GM21360 (cell line): ENCODE data around the gene RFC4.

Source experiments
- ATAC-seq: cut with Tn5 transposase; IDR thresholded peaks from one replicate; pipeline ENCODE4 v1.9.1; 2021; ENCODE audit warnings: mild to moderate bottlenecking, moderate library complexity; ENCODE audit not compliant: unreplicated experiment

RFC4 gene

DNA sequence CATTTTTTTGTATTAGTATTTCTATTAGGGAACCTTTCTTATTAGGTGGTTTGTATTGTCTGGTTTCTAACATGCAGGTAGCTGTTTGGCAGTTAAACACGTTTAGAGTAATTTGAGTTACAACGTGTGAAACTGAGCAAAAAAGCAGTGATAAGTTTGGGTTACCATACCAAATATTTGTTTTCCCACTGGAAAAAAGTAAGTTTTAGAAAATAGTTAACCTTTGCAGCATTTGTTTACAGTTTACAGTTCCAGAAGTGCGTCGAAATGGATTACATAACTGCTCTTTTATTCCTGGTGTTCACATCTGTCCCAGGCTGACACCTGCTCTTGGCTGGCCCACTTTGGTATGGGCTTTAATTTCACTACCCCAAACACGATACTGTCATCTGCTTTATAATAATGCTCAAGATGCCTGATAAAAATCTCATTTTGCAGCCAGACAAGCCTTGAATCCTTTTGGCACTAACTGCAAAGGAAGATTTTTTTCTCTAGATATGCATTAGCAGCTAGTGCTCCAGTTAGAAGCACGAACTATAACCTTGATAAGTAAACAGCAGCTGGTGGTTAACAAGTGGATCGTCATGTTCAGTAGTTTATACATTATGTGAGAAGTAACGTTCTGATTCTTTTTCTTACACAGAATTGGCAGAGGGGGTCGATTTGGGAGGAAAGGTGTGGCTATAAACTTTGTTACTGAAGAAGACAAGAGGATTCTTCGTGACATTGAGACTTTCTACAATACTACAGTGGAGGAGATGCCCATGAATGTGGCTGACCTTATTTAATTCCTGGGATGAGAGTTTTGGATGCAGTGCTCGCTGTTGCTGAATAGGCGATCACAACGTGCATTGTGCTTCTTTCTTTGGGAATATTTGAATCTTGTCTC, 17.6 kb downstream of the RFC4 start:
- no peak for ATAC-seq

DNA sequence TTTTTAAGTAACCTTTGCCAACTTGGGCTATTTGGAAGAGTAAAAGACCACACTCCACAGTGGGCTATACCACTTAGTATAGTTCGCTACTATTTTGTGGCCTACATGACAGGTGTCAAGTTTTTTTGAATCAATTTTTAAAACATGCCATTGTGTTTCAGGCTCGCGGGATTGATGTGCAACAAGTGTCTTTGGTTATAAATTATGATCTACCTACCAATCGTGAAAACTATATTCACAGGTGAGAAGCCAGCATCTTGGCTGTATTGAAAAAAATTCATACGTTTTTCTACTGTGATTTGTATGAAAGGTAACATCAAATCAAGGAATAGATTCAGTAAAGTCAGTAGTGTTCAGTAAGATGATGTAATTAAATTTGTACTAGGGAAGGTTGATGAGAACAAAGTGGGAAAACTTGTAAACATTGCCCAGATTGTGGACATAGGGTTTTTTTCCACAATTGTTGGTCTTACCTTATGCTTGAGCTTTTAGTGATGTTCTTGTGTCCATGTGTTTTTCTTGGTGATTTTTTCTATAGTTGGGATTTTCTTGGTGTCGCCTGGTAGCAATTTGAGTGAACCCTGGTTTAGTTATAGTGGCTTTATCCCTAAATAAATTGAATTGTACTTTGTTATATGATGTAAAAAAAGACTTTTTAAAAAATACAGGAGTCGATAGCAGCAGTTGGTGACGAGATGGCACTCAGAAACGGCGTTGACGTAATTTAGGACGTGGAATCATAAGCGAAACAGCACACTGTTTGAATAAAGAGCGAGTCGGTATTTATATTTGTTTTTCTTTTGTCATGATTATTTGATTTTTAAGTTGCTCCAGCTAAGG, 18.4 kb downstream of the RFC4 start:
- ATAC-seq: no peak

DNA sequence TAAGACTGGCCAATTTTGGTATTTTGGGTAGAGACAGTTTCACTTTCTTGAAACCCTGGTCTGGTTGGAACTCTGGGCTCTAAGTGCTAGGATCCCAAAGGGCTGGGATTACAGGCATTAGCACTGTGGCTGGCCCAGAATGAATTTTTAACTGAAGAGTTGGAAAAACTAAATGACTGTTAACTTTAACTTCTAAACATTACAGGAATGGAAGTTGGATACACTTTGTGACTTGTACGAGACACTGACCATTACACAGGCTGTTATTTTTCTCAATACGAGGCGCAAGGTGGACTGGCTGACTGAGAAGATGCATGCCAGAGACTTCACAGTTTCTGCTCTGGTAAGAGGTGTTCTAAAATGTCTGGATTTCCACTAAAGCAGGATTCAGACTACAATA, 19.4 kb downstream of the RFC4 start:
- ATAC-seq: no peak

GRCh38 chr3:186785495-186786018, 20.7 kb downstream of the RFC4 start:
- ATAC-seq: no peak

- ATAC-seq: no peak
Observed at GRCh38 chr3:186784820-186785494, 21.3 kb downstream of the RFC4 start.

- ATAC-seq: peak; percentile 61
Observed at GRCh38 chr3:186783731-186784515, 22.4 kb downstream of the RFC4 start.

GRCh38 chr3:186783058-186783730, 23.1 kb downstream of the RFC4 start, which contains the start of gene EIF4A2:
TSS of gene EIF4A2 (plus strand) at chr3:186783577. CDS start at chr3:186783611, 34 bp downstream.
- peak; percentile 55 for ATAC-seq

- ATAC-seq: no peak
Observed at GRCh38 chr3:186782542-186783057, 23.7 kb downstream of the RFC4 start.

GRCh38 chr3:186779204-186779603, 27.1 kb downstream of the RFC4 start:
- ATAC-seq: no peak

DNA sequence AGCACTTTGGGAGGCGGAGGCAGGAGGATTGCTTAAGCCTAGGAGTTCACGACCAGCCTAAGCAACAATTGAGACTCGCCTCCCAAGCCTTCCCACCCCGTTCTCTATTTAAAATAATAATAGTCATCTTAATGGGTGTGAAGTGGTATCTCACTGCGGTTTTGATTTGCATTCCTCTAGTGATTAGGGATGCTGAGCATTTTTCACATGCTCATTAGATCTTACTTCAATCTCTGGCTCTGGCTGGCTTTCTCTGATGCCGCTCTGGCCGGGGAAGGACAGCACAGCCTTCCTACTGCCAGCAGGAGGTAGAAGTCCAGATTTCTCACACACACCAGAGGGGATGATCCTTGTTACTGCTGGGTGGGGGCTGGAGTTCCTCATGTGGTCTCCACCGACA, 30.3 kb downstream of the RFC4 start:
- ATAC-seq: no peak

DNA sequence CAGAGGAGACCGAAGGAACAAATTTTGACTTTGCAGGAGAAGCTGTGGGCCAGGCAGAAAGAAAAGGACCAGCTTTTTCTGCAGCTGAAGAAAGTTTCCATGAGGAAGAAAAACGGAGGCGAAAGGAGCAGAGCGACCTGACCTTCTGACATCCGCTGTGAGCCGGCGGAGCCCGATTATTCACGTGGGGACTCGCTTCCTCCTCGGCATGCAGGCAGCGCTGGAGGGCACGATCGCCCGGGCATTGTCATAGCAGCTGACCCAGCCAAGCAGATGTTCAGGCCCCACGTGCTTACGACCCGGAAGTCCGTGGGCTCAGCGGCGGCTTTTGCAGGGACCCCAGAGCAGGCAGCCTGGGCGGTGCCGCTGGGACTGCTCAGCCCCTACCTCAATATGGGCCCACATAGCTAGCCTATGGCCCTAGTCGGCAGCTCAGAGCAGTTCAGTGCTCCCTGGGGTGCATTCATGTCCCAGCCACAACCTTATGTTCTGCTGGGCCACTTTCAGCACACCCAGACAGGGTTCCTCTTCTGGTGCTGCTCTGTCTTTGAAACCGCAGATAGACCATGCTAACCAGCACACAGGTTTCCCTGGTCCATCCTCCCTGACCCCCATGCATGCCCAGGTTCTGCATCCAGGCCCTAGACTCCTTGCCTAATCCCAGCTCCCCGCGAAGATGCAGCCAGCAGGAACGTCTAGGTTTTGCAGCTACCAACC, 33.4 kb downstream of the RFC4 start:
- peak; percentile 87 for ATAC-seq

- ATAC-seq: peak; percentile 24
Observed at GRCh38 chr3:186772281-186772694, 34.0 kb downstream of the RFC4 start.

DNA sequence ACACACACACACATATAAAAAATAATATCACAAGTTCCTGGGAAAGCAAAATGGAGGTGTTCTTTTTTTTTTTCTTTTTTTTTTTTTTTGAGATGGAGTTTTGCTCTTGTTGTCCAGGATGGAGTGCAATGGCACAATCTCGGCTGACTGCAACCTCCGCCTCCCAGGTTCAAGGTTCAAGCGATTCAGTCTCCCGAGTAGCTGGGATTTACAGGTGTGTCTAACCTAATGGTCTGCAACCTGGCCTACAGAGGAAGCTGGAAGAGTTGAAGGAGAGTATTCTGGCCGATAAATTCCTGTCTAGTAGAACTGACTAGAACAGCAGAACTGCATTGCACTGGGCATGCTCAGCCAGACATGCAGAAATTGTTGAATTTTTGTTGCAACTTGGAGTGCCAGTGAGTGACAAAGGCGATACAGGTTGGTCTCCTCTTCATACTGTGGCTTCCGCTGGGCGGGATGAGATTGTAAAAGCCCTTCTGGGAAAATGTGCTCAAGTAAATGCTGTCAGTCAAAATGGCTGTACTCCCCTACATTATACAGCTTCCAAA, 45.3 kb downstream of the RFC4 start:
- ATAC-seq: no peak

- ATAC-seq: no peak
Observed at GRCh38 chr3:186760141-186760833, 46.0 kb downstream of the RFC4 start.

DNA sequence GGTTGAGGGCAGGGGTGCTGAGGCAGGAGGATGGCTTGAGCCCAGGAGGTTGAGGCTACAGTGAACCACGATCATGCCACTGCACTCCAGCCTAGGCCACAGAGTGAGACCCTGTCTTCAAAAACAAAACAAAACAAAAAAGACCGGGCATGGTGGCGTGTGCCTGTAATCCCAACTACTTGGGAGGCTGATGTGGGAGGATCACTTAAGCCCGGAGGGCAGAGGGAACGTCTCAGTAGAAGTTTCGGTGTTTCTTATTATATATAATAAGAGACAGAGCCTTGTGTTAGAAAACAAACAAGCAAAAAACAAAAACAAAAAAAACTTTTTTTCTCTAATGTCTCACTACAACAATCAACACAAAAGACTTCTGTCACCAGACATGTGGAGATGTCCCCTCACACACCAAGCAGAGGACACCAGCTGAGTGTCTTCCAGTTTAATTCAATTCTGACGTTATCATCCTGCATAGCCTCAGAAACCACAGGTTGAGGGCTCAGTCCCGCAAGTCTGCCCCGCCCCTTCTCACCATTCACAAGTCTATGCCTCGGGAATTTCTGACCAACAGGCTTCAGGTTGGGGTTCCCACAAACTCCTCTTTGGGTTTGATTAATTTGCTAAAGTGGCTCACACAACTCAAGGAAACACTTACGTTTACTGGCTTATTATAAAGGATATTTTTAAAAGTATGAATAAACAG, 46.9 kb downstream of the RFC4 start:
- ATAC-seq: no peak

DNA sequence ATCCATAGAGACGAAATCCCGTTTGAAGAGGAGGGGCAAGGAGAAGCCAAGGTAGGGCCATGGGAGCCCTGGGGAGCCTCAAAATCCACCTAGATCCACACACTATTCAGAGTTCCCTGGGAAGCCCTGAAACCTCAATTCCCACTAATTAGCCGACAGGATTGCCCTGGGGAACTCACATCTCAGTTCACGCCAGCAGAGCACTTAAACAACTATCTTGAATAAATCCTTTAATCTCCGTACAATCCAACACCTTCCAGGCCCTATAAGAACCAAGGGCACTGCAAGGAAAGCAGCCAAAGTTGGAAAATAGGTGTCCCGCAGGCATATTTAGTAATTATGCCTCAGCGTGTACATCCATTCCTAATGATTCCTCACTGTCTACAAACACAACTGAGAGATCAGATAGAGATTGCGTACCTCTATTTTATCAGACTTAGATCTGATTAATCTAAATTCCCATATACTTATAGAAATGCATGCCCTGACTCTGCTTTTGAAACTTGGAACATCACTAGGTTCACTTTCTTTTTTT, 48.5 kb downstream of the RFC4 start:
- ATAC-seq: no peak

- no peak for ATAC-seq
Observed at GRCh38 chr3:186757214-186757613, 49.1 kb downstream of the RFC4 start.
